Prostate gland (tissue), 2 donors: ENCODE data around the gene NXPE4.

Experiments
- POLR2AphosphoS5 ChIP-seq: sonication (generic); formaldehyde crosslinking; IDR thresholded peaks from one replicate; pipeline ENCODE4 v1.6.1; 2017; ENCODE audit warnings: antibody characterized with exemption
- TF ChIP-seq, protein P1 (sequence below), 4 experiments: fragments of 200-600 bp in 2 of 4; fragments of 450-650 bp in 2 of 4; sonication (generic) in 2 of 4; IDR thresholded peaks; 1 replicate in 3 of 4; 2 replicates in 1 of 4; pipeline ENCODE4 v1.5.1; 2016 to 2019; ENCODE audit warnings: antibody characterized with exemption in 4 of 4, mild to moderate bottlenecking in 2 of 4, moderate library complexity in 2 of 4

GRCh38 chr11:114621072-114621471 lies 25.5 kb upstream of the NXPE4 start:
- TF ChIP-seq, protein P1, sequence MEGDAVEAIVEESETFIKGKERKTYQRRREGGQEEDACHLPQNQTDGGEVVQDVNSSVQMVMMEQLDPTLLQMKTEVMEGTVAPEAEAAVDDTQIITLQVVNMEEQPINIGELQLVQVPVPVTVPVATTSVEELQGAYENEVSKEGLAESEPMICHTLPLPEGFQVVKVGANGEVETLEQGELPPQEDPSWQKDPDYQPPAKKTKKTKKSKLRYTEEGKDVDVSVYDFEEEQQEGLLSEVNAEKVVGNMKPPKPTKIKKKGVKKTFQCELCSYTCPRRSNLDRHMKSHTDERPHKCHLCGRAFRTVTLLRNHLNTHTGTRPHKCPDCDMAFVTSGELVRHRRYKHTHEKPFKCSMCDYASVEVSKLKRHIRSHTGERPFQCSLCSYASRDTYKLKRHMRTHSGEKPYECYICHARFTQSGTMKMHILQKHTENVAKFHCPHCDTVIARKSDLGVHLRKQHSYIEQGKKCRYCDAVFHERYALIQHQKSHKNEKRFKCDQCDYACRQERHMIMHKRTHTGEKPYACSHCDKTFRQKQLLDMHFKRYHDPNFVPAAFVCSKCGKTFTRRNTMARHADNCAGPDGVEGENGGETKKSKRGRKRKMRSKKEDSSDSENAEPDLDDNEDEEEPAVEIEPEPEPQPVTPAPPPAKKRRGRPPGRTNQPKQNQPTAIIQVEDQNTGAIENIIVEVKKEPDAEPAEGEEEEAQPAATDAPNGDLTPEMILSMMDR (IDR thresholded peaks at IDR 0.05) = no peak
- TF ChIP-seq POLR2AphosphoS5 = no peak
